ENCODE data around the gene SCTR.

SCTR gene

DNA sequence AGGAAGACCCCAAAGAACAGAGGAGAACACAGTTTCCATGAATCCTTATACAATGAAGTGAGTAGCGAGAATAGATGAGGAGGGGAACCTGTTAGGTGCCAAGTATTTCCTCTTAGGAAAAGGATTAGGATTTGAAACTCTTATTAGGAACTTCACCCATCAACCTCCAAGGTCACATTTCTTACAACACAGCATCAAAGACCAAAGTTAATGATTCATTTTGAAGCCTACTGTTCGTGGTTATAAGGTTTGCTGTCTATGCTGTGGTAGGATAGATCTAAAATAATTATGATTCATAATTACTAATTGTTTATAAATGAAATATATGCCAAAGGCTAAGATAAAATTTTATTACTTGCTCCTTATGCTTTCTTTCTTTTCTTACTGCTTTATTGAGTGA, 26.1 kb upstream of the SCTR start:
- TF ChIP-seq GLIS3 (CRISPR knock-in tag; IDR thresholded peaks at IDR 0.05) (no peak), ZNF565 (CRISPR knock-in tag; conservative IDR thresholded peaks at IDR 0.05; ENCODE audit: low read depth) (no peak)
- TF ChIP-seq, protein P1, sequence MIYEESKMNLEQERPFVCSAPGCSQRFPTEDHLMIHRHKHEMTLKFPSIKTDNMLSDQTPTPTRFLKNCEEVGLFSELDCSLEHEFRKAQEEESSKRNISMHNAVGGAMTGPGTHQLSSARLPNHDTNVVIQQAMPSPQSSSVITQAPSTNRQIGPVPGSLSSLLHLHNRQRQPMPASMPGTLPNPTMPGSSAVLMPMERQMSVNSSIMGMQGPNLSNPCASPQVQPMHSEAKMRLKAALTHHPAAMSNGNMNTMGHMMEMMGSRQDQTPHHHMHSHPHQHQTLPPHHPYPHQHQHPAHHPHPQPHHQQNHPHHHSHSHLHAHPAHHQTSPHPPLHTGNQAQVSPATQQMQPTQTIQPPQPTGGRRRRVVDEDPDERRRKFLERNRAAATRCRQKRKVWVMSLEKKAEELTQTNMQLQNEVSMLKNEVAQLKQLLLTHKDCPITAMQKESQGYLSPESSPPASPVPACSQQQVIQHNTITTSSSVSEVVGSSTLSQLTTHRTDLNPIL (CRISPR knock-in tag; IDR thresholded peaks at IDR 0.05; ENCODE audit: low read depth), result no peak
- ATAC-seq, result no peak

DNA sequence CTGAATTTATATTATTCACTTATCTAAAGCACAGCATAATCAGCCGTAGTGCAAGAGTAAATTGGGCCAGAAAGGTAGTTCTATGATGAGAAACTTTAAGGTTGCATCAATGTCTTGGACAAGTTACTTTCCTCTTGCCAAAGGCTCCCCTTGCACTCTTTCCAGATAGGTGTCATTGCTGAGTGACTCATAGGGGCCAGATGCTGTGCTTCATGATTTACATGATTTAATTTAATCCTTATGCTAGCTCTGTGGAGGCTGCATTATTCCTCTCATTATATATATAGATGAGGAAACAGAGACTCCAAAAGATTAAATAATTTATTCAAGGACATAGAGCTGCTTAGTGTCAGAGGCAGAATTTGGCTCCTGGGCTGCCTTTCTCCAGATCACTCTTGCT, 25.0 kb upstream of the SCTR start:
- no peak for TF ChIP-seq BACH2 (CRISPR knock-in tag; IDR thresholded peaks at IDR 0.05; ENCODE audit: borderline replicate concordance)
- TF ChIP-seq, protein P1 (CRISPR knock-in tag; IDR thresholded peaks at IDR 0.05; ENCODE audit: low read depth), result no peak
- no peak for TF ChIP-seq SNAI2 (CRISPR knock-in tag; IDR thresholded peaks at IDR 0.05)
- no peak; the same call in 1 of the 2 replicates for TF ChIP-seq TCF4 (CRISPR knock-in tag; IDR thresholded peaks at IDR 0.05; ENCODE audit: borderline replicate concordance)
- no peak for TF ChIP-seq TOX (CRISPR knock-in tag; IDR thresholded peaks at IDR 0.05; ENCODE audit: borderline replicate concordance)
- TF ChIP-seq, protein P2, sequence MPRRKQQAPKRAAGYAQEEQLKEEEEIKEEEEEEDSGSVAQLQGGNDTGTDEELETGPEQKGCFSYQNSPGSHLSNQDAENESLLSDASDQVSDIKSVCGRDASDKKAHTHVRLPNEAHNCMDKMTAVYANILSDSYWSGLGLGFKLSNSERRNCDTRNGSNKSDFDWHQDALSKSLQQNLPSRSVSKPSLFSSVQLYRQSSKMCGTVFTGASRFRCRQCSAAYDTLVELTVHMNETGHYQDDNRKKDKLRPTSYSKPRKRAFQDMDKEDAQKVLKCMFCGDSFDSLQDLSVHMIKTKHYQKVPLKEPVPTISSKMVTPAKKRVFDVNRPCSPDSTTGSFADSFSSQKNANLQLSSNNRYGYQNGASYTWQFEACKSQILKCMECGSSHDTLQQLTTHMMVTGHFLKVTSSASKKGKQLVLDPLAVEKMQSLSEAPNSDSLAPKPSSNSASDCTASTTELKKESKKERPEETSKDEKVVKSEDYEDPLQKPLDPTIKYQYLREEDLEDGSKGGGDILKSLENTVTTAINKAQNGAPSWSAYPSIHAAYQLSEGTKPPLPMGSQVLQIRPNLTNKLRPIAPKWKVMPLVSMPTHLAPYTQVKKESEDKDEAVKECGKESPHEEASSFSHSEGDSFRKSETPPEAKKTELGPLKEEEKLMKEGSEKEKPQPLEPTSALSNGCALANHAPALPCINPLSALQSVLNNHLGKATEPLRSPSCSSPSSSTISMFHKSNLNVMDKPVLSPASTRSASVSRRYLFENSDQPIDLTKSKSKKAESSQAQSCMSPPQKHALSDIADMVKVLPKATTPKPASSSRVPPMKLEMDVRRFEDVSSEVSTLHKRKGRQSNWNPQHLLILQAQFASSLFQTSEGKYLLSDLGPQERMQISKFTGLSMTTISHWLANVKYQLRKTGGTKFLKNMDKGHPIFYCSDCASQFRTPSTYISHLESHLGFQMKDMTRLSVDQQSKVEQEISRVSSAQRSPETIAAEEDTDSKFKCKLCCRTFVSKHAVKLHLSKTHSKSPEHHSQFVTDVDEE (CRISPR knock-in tag; IDR thresholded peaks at IDR 0.05), result no peak
- TF ChIP-seq PPARA (CRISPR knock-in tag; IDR thresholded peaks at IDR 0.05; ENCODE audit: borderline replicate concordance), result no peak
- no peak for TF ChIP-seq ZNF565 (CRISPR knock-in tag; conservative IDR thresholded peaks at IDR 0.05; ENCODE audit: low read depth)
- no peak for TF ChIP-seq ZC3H10 (CRISPR knock-in tag; IDR thresholded peaks at IDR 0.05)
- no peak for TF ChIP-seq ZFP30 (CRISPR knock-in tag; IDR thresholded peaks at IDR 0.05)
- TF ChIP-seq, protein P3, sequence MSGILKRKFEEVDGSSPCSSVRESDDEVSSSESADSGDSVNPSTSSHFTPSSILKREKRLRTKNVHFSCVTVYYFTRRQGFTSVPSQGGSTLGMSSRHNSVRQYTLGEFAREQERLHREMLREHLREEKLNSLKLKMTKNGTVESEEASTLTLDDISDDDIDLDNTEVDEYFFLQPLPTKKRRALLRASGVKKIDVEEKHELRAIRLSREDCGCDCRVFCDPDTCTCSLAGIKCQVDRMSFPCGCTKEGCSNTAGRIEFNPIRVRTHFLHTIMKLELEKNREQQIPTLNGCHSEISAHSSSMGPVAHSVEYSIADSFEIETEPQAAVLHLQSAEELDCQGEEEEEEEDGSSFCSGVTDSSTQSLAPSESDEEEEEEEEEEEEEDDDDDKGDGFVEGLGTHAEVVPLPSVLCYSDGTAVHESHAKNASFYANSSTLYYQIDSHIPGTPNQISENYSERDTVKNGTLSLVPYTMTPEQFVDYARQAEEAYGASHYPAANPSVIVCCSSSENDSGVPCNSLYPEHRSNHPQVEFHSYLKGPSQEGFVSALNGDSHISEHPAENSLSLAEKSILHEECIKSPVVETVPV (CRISPR knock-in tag; IDR thresholded peaks at IDR 0.05), result no peak
- TF ChIP-seq ARNTL (CRISPR knock-in tag; IDR thresholded peaks at IDR 0.05; ENCODE audit: borderline replicate concordance, low read depth), result no peak
- no peak for TF ChIP-seq OSR1 (CRISPR knock-in tag; IDR thresholded peaks at IDR 0.05)
- ATAC-seq, result peak; percentile 76

DNA sequence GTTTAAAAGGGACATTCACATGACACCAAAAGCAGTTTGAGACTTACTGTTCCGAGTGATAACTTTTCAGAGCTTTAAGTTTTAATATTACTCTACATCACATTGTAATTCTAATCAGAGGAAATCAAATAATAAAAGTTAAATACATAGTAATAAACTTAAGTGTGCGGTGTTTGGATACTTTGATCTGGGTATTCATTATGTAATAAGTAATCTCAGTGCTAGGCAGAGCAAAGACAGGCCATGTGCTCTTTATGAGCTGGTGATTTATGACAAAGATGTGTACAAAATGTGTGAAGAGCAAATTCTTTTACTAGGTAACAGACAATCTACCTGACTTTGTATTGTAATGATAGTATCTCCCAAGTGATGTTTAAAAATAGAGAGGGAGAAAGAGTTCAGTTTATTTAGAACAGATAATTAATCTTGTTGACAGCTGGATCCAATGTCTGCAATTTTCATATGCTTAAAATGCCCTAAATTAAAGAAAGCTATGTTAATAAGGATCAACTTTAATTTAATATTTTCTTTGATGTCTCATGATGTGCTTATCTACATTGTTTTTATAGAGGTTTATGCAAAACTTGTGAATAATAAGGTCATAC, 24.3 kb upstream of the SCTR start:
- no peak for ATAC-seq
- TF ChIP-seq ZC3H10 (CRISPR knock-in tag; IDR thresholded peaks at IDR 0.05) (no peak), ZFP30 (CRISPR knock-in tag; IDR thresholded peaks at IDR 0.05) (no peak), ISL1 (CRISPR knock-in tag; IDR thresholded peaks at IDR 0.05) (no peak), TOX (CRISPR knock-in tag; IDR thresholded peaks at IDR 0.05; ENCODE audit: borderline replicate concordance) (no peak), OSR1 (CRISPR knock-in tag; IDR thresholded peaks at IDR 0.05) (no peak), TCF4 (CRISPR knock-in tag; IDR thresholded peaks at IDR 0.05; ENCODE audit: borderline replicate concordance) (no peak), PPARA (CRISPR knock-in tag; IDR thresholded peaks at IDR 0.05; ENCODE audit: borderline replicate concordance) (no peak), ZFP3 (CRISPR knock-in tag; IDR thresholded peaks at IDR 0.05) (no peak), SNAI2 (CRISPR knock-in tag; IDR thresholded peaks at IDR 0.05) (no peak), RARB (CRISPR knock-in tag; IDR thresholded peaks at IDR 0.05) (no peak), BACH2 (CRISPR knock-in tag; IDR thresholded peaks at IDR 0.05; ENCODE audit: borderline replicate concordance) (no peak), ZNF565 (CRISPR knock-in tag; conservative IDR thresholded peaks at IDR 0.05; ENCODE audit: low read depth) (no peak), ARNTL (CRISPR knock-in tag; IDR thresholded peaks at IDR 0.05; ENCODE audit: borderline replicate concordance, low read depth) (no peak), CSDC2 (CRISPR knock-in tag; IDR thresholded peaks at IDR 0.05) (no peak)
- TF ChIP-seq, protein P4, sequence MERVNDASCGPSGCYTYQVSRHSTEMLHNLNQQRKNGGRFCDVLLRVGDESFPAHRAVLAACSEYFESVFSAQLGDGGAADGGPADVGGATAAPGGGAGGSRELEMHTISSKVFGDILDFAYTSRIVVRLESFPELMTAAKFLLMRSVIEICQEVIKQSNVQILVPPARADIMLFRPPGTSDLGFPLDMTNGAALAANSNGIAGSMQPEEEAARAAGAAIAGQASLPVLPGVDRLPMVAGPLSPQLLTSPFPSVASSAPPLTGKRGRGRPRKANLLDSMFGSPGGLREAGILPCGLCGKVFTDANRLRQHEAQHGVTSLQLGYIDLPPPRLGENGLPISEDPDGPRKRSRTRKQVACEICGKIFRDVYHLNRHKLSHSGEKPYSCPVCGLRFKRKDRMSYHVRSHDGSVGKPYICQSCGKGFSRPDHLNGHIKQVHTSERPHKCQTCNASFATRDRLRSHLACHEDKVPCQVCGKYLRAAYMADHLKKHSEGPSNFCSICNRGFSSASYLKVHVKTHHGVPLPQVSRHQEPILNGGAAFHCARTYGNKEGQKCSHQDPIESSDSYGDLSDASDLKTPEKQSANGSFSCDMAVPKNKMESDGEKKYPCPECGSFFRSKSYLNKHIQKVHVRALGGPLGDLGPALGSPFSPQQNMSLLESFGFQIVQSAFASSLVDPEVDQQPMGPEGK (CRISPR knock-in tag; IDR thresholded peaks at IDR 0.05; ENCODE audit: borderline replicate concordance), result no peak
- TF ChIP-seq, protein P2 (CRISPR knock-in tag; IDR thresholded peaks at IDR 0.05), result no peak
- TF ChIP-seq, protein P1 (CRISPR knock-in tag; IDR thresholded peaks at IDR 0.05; ENCODE audit: low read depth), result no peak
- TF ChIP-seq, protein P5, sequence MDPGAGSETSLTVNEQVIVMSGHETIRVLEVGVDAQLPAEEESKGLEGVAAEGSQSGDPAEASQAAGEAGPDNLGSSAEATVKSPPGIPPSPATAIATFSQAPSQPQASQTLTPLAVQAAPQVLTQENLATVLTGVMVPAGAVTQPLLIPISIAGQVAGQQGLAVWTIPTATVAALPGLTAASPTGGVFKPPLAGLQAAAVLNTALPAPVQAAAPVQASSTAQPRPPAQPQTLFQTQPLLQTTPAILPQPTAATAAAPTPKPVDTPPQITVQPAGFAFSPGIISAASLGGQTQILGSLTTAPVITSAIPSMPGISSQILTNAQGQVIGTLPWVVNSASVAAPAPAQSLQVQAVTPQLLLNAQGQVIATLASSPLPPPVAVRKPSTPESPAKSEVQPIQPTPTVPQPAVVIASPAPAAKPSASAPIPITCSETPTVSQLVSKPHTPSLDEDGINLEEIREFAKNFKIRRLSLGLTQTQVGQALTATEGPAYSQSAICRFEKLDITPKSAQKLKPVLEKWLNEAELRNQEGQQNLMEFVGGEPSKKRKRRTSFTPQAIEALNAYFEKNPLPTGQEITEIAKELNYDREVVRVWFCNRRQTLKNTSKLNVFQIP (CRISPR knock-in tag; IDR thresholded peaks at IDR 0.05; ENCODE audit: borderline replicate concordance, low read depth), result no peak

All from SK-N-SH treated with all-trans-retinoic acid at 6 μM for 48 hours (cell line).